DMS153 (cell line): Measurements from ENCODE around the gene DLL4.
A peak's percentile ranks its signal among the peaks of the same experiment; 100 is the strongest.

Source experiments
- DNase-seq: peaks from one replicate; lab custom pipeline; 2025; lab: John Stamatoyannopoulos, UW

DLL4 gene

DNA sequence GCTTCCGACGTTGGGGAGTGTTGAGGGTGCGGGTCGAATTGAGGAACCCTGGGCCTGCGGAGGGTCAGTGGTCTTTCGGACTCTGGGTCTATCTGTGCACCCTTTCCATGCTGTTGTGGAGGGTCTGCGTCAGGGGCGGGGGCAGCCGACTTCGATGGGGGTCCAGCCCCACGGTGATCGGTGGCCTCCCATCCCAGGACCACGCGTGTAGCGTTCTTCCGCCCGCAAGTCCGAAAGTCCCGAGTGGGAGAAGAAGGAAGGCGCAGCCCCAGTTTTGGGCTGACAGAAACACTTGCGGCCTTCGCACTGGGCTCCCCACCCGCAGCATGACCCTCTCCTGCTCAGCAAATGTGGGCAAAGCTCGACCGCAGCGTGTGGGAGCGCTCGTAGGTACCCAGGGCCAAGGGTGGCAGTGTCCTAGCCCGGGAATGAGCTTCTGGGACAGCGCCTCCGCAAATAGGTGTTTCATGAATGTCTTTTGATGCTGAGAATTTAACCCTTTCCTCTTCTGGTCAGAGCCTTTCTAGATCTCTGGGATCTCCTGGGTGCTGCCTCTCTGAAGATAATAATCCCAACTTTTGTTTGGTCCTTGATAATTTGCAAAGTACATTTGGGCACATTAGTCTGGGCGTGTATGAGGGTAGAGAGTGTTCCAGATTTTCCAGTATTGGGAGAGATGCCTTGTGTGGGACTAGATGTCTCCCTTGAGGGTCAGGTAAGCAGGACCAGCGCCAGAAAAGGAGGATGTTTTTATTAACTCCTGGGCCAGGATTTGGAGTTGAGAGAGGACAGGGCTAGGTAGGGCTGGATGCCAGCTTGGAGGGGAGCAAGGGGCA lies 2.3 kb upstream of the DLL4 start:
- no peak for DNase-seq

DNA sequence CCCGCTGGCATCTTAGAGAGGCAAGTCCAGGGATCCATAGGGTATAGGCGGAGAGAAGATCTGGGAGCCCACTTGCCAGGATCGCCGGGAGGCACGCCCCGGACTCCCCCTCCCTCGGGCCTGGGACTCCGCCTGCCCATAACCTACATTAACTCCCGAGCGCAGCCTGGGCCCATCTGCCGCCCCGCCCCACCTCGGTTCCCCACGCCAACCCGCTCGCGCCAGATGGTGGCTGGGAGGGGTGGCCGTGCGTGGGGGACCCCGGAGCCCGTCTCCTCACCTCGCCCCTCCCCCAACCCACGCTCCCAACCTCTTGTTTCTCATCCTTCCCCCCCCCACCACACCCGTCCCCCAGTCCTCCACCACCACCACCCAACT lies 1.7 kb upstream of the DLL4 start:
- no peak for DNase-seq

DNA sequence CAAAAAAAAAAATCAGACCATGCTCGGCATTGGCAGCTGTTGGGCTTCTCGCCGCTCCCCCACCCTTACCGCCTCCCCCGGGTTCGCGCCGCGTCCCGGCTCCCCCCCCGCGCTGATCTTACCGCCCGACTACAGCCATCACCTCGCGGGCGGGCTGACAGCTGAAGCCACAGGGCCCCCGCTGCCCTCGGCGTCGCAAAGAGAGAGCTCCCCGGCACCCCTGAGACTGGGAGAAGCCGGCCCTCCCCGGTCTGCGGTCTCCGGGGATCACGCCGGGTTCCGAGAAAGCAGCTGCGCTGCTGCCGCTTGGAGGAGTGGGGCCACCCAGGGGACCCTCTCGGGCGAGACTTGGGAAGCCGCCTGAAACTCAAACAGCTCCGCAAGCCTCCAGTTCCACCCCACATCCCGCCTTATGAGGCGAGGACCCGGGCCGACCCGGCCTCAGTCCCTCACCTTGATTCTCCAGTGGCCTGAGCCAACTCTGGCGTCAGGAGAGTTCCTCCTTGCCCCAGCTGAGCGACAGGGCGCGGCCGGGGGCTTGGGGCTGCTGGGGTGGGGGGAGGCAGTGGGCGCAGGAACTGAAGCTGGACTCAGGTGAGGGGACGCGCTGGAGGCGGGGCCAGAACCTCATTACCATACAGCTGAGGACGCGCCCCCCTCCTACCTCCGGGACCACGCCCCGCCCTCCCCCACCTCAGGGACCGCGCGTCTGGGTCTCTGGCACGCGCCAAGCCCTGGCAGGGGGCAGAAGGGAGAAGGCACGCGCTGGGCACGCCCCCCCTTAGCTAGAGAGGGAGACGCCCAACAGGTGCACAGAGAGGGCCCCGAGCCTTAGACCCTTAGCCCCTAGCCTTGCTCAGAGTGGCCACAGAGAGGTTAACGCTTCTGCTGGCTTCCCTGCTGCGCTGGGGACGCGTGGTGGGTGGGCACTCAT lies 1.0 kb upstream of the DLL4 start:
- DNase-seq = peak; percentile 67

DNA sequence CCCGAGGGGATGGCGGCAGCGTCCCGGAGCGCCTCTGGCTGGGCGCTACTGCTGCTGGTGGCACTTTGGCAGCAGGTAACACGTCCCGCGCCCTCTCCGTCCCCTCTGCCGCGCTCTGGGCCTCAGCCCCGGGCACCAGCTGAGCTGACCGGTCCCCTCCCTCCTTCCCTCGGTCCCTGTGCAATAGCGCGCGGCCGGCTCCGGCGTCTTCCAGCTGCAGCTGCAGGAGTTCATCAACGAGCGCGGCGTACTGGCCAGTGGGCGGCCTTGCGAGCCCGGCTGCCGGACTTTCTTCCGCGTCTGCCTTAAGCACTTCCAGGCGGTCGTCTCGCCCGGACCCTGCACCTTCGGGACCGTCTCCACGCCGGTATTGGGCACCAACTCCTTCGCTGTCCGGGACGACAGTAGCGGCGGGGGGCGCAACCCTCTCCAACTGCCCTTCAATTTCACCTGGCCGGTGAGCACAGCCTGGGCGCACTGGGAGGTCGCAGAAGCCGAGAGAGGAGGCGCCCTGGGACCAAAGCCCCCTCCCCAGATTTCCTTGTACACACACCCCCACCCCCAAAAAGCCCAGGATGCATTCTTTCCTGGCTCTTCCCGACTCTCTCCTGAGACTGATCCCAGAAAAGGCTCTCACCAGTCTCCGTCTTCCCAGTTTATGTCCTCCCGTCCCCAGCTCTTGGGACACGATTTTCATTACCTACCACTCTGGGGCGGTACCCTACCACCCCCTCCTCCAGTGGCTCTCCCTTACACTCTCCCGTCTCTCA lies 705 bp downstream of the DLL4 start:
- no peak for DNase-seq

DNA sequence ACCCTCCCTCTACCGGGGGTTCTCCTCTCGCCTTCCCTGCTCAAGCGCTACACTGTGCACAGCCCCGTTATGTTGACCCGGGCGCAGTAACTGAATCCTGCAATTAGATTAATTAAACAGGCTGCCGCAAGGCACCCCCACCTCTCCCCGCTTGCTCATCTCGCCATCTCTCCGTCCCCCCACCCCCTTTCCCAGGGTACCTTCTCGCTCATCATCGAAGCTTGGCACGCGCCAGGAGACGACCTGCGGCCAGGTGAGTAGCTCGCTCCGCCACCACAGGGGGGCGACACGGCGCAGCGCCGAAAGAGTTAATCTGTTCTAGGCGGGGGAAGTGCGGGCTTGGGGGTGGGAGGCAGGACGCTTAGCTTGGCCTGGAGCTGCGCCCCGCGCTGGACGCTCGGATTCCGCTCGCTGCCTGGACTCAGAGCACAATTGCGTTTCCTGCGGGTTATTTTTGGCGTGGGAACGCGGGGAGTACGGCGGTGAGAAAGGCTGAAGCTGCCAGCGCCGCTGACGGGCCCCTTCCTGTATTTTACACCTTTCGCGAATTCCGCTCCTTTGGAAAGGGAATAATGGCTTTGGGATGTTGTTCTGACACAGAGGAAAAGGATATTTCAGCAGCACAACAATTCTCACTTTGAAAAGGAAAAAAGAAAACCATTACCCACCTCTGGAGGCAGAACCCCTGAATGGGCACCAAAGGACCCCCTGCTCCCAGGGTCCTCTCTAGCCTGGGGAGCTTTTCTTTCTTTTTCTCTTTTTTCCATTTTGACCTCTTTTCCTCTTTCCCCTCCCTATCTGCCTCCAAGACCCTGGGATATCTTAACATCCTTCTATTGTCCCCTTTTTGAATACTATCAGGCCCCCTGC lies 1.5 kb downstream of the DLL4 start:
- no peak for DNase-seq

DNA sequence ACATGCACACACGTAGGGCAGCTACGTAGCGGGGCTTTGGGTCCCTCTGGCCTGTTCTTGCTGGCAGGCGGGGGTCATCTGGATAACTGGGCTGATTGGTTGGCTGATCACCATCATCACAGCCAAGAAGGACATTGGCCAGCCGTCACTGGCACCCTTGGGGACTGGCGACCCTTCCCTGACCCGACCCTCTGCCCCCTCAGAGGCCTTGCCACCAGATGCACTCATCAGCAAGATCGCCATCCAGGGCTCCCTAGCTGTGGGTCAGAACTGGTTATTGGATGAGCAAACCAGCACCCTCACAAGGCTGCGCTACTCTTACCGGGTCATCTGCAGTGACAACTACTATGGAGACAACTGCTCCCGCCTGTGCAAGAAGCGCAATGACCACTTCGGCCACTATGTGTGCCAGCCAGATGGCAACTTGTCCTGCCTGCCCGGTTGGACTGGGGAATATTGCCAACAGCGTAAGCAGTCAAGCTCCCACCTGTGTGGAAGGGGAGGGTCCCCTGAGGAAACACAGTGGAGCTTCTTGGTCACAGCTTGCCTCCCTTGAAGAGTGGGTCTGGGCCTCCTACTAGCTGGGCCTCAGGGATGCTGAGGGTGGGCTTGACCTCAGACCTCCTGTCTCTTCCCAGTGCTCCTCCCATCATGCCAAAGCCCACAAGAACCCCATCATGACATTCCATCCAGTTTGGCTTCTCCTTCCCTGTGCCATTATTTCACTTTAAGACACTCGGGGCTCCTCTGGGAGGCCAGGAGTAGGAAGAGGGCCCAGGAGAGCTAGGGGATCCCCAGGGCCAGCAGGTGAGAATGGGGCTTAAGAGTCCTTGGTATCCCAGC lies 2.4 kb downstream of the DLL4 start:
- DNase-seq = no peak

DNA sequence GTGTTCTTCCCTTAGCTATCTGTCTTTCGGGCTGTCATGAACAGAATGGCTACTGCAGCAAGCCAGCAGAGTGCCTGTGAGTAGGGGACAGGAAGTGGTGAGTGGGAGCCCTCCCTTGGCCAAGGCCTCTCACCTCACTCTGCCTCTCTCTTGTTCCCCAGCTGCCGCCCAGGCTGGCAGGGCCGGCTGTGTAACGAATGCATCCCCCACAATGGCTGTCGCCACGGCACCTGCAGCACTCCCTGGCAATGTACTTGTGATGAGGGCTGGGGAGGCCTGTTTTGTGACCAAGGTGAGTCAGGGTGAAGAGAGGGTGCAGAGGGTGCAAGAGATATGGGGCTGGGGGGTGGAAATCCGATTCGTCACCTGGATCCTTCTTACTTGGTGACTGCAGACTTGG lies 3.0 kb downstream of the DLL4 start:
- DNase-seq = peak; percentile 47

DNA sequence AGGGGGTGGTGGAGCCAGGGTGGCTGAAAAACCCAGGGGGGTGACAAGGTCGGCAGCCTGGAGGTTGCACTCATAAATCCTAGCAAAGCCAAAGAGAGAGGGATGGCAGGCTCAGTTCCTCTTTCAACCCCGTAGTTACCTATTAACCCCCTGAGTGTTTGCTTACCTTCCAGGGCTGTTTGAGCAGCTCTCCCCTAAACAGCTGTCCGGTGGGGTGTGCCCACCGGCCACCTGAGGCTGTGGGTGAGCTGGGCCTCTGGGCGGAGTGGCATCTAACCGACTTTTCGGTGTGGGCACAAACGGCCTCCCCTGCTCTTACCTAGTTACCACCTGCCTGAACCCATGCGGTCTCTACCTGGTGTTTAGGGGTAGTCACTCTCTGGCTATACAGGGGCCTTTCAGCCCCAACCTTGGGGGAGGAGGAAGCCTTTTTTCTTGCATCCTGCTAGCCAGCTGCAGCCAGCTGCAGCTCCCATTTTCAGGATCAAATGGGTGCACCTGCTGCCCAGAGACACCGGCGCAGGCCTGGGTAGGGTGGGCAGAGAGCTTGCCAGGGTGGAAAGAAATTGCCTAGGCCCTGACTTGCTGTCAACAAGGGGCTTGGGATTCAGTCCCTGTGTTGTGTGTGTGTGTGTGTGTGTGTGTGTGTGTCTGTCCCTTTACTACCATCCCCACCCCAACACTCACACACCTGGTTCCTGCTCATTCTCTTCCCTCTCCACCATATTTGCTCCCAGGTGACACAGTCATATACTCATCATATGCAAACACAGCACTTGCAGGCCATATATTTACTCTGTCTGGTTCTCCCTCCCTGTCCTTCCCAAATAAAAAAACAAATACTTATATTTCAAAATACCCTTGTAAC lies 3.7 kb downstream of the DLL4 start:
- DNase-seq = peak; percentile 37

DNA sequence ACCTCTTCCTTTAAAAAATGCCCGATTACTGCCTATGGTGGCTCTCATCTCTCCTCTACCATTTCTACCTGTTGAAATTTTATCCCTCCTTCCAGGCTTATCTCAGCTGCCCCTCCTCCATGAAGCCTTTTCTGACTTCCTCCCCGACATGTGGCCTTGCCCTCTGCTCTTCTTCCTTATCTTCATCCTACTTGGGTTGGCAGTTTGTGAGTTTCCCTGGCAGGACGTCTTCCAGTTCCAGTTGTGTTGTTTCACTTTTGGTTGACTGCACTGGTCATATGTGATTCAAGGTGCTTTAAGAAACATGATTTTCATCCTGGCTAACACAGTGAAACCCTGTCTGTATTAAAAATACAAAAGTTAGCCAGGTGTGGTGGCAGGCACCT lies 4.4 kb downstream of the DLL4 start:
- DNase-seq = no peak

DNA sequence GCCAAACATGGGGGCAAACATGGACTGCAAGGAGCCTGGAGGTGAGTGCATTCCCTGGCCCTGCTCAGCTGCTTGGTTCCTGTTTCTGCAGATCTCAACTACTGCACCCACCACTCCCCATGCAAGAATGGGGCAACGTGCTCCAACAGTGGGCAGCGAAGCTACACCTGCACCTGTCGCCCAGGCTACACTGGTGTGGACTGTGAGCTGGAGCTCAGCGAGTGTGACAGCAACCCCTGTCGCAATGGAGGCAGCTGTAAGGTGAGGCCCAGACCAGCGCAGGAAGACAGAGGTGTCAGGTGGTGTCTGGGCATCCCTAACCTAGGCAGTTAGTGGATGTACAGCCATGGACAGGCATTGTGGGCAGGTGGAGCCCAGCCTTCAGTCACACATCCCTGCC lies 5.3 kb downstream of the DLL4 start:
- DNase-seq = no peak

DNA sequence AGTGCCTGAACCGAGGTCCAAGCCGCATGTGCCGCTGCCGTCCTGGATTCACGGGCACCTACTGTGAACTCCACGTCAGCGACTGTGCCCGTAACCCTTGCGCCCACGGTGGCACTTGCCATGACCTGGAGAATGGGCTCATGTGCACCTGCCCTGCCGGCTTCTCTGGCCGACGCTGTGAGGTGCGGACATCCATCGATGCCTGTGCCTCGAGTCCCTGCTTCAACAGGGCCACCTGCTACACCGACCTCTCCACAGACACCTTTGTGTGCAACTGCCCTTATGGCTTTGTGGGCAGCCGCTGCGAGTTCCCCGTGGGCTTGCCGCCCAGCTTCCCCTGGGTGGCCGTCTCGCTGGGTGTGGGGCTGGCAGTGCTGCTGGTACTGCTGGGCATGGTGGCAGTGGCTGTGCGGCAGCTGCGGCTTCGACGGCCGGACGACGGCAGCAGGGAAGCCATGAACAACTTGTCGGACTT lies 7.1 kb downstream of the DLL4 start:
- DNase-seq = no peak

DNA sequence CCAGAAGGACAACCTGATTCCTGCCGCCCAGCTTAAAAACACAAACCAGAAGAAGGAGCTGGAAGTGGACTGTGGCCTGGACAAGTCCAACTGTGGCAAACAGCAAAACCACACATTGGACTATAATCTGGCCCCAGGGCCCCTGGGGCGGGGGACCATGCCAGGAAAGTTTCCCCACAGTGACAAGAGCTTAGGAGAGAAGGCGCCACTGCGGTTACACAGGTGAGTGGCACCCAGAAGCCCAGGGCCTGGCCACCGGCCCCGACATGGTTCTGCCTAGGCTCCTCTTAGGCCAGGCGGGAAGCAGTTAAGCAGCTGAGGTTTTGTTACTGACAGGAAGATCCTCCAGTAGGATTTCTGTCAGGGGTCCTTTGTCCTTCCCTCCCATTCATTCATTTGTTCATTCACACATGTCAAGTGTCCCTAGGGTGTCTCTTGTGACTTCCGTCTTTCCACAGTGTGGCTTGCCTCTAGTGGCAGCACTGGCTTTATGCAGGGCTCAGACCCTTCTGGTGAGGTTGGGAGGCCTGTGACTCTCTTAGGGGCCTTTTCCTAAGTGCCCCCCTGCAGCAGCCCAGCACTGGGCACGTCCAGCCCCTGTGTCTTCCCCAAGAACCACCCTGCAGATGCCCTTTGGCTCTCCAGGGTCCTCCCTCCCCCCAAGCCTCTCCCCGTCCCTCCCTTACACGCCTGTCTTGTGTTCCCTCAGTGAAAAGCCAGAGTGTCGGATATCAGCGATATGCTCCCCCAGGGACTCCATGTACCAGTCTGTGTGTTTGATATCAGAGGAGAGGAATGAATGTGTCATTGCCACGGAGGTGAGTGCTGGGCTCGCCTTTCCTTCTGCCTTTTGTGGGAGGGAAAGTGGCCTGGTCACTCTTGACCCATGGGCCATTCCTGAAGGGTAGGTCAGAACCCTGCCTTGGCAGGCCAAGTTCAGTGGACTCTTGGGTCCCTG lies 7.8 kb downstream of the DLL4 start:
- peak; percentile 47 for DNase-seq

DNA sequence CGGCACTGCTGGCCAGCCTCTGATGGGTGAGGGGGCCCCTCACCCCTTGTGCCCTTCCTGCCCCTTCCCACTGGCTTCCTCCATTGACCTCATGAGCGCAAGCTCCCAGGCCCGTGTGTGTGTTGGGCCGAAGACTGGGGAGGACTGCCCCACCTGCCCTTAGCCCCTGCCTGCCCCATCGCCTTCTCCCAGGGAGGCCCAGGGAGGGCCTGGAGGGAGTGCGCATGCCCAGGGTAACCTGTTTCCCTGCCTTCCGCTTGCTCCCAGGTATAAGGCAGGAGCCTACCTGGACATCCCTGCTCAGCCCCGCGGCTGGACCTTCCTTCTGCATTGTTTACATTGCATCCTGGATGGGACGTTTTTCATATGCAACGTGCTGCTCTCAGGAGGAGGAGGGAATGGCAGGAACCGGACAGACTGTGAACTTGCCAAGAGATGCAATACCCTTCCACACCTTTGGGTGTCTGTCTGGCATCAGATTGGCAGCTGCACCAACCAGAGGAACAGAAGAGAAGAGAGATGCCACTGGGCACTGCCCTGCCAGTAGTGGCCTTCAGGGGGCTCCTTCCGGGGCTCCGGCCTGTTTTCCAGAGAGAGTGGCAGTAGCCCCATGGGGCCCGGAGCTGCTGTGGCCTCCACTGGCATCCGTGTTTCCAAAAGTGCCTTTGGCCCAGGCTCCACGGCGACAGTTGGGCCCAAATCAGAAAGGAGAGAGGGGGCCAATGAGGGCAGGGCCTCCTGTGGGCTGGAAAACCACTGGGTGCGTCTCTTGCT lies 8.8 kb downstream of the DLL4 start:
- no peak for DNase-seq

DNA sequence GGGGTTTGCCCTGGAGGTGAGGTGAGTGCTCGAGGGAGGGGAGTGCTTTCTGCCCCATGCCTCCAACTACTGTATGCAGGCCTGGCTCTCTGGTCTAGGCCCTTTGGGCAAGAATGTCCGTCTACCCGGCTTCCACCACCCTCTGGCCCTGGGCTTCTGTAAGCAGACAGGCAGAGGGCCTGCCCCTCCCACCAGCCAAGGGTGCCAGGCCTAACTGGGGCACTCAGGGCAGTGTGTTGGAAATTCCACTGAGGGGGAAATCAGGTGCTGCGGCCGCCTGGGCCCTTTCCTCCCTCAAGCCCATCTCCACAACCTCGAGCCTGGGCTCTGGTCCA lies 9.4 kb downstream of the DLL4 start:
- DNase-seq = no peak

DNA sequence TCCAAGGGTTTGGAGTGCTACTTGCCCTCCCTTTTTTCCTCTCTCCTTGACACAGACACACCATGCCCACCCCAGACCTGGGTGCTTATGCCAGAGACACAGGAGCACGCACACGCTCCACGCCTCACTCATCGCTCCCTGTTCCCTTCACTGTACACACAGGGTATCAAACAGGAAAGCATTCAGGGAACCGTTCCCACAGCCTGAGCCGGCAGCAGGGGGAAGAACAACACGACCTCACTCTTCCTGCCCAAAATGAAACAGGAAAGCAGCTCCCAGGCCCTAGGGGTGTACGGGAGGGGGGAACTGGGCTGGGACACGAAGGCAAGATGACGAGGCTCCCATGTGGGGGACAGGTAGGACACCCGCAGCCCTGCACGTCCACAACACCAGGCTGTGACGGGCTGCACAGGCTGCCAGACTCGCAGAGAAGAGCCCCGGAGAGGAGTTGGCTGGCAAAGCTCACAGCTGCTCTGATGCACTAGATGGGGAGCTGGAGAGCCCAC lies 11.2 kb downstream of the DLL4 start:
- DNase-seq = peak; percentile 14

DNA sequence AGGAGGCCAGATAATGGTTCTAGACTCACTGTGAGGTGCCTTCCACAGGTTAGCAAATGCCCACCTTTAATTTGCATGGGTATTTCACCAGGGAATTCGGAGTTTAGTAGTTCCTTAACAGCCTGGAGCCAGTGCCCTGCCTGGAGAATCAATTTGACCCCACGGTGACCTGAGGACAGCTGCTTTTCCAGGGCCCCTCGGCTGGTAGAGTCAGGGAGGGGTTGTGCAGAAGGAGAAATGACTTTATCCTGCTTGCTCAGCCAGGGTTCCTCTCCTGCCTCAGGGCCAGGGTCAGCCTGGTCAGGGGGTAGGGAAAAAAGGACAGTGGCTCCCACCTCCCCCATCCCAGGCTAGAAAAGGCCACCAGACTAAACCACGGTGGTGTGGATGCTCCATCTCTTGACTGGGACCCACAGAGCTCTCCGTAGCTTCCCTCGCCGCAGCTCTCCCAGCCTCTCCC lies 12.0 kb downstream of the DLL4 start:
- no peak for DNase-seq
